H1 (cell line): ENCODE measurements around the gene SHMT1. TPM values are rescaled to one million over a fixed set of nuclear protein-coding genes. Genes with fewer than 3 reads are reported as not detected.

Experiments used
- CTCF ChIA-PET: fragments of 300-600 bp; sonication (Branson Sonifier 250); formaldehyde crosslinking; loops from one replicate; lab custom pipeline; 2021; ENCODE audit not compliant: partially characterized antibody; lab: Charles Lee
- POLR2A ChIA-PET: fragments of 300-600 bp; sonication (Branson Sonifier 250); formaldehyde crosslinking; loops from one replicate; lab custom pipeline; 2021; ENCODE audit warnings: inconsistent platforms; ENCODE audit not compliant: partially characterized antibody; lab: Charles Lee
- DNase-seq, 2 experiments: peaks; one replicate each; pipeline versions ENCODE4 v3.0.0 to v3.0.0-alpha.2; 2010 to 2022; ENCODE audit warnings: low spot score in 2 of 2, low read depth in 1 of 2, mixed read lengths in 1 of 2
- FAIRE-seq: peaks from 2 replicates; lab custom pipeline; 2011; peaks lifted over from hg19 to GRCh38; lab: Jason Lieb, UNC
- H2AFZ ChIP-seq: 2 replicates; pipeline ENCODE4 v1.8.1; 2012; ENCODE audit warnings: low read length, inconsistent platforms
- H2AK5ac ChIP-seq: 2 replicates; pipeline ENCODE4 v1.6.1; 2013; ENCODE audit warnings: low read depth, low read length
- H2BK120ac ChIP-seq: replicated peaks from 2 replicates; pipeline ENCODE3; 2013; ENCODE audit warnings: low read depth, low read length, inconsistent platforms
- H2BK12ac ChIP-seq: 2 replicates; pipeline ENCODE4 v1.6.1; 2013; ENCODE audit warnings: low read depth, low read length
- H2BK15ac ChIP-seq: 2 replicates; pipeline ENCODE4 v1.6.1; 2013; ENCODE audit warnings: low read length
- H2BK20ac ChIP-seq: 2 replicates; pipeline ENCODE4 v1.6.1; 2013; ENCODE audit warnings: low read length
- H2BK5ac ChIP-seq: 2 replicates; pipeline ENCODE4 v1.6.1; 2013; ENCODE audit warnings: low read depth, low read length
- H3K14ac ChIP-seq: 2 replicates; pipeline ENCODE4 v1.6.1; 2013; ENCODE audit warnings: inconsistent platforms; ENCODE audit not compliant: insufficient read length
- H3K18ac ChIP-seq: 2 replicates; pipeline ENCODE4 v1.6.1; 2013; ENCODE audit warnings: low read length; ENCODE audit errors: extremely low read depth
- H3K23ac ChIP-seq: 2 replicates; pipeline ENCODE4 v1.6.1; 2013; ENCODE audit warnings: inconsistent platforms; ENCODE audit not compliant: insufficient read length
- H3K23me2 ChIP-seq: 2 replicates; pipeline ENCODE4 v1.6.1; 2013; ENCODE audit warnings: low read depth, low read length
- H3K27ac ChIP-seq: 2 replicates; pipeline ENCODE4 v1.6.1; 2011; ENCODE audit warnings: low read depth, low read length, inconsistent platforms
- H3K27me3 ChIP-seq, 4 experiments: replicated peaks in 1 of 4; 1 replicate in 1 of 4; 2 replicates in 3 of 4; pipeline versions ENCODE4 v1.6.1 to v1.8.1; 2011 to 2013; ENCODE audit warnings: low read length in 3 of 4, mild to moderate bottlenecking in 3 of 4, inconsistent platforms in 2 of 4, mixed read lengths in 2 of 4, moderate library complexity in 1 of 4; ENCODE audit not compliant: control insufficient read depth in 3 of 4, insufficient read depth in 3 of 4; ENCODE audit errors: extremely low read depth in 1 of 4
- H3K36me3 ChIP-seq, 4 experiments: 2 replicates each; pipeline versions ENCODE4 v1.6.1 to v1.8.1; 2011 to 2013; ENCODE audit warnings: mild to moderate bottlenecking in 4 of 4, low read length in 3 of 4, moderate library complexity in 2 of 4, control low read depth in 1 of 4, inconsistent platforms in 1 of 4; ENCODE audit not compliant: insufficient read depth in 4 of 4, control insufficient read depth in 2 of 4
- H3K4ac ChIP-seq: replicated peaks from 2 replicates; pipeline ENCODE3; 2013; ENCODE audit warnings: low read length, low read depth, mixed read lengths, inconsistent platforms; ENCODE audit not compliant: insufficient read length
- H3K4me1 ChIP-seq, 4 experiments: replicated peaks in 1 of 4; 1 replicate in 1 of 4; 2 replicates in 3 of 4; pipeline versions ENCODE4 v1.6.1 to v1.8.1; 2011 to 2013; ENCODE audit warnings: low read length in 3 of 4, inconsistent platforms in 2 of 4, mixed read lengths in 1 of 4; ENCODE audit not compliant: insufficient read depth in 4 of 4, control insufficient read depth in 3 of 4
- H3K4me2 ChIP-seq, 2 experiments: 2 replicates each; pipeline versions ENCODE4 v1.6.1 to v1.8.1; 2011 to 2013; ENCODE audit warnings: low read depth in 2 of 2, low read length in 2 of 2, control low read depth in 1 of 2, inconsistent platforms in 1 of 2, mild to moderate bottlenecking in 1 of 2; ENCODE audit not compliant: insufficient read depth in 1 of 2
- H3K4me3 ChIP-seq, 4 experiments: fragments of 200-600, 300-600 bp in 1 of 4; sonication (generic), shearing (Covaris generic), sonication (Bioruptor Twin) in 1 of 4; 2 replicates each; pipeline versions ENCODE4 v1.5.1 to v1.8.1; 2011 to 2016; ENCODE audit warnings: low read length in 4 of 4, low read depth in 3 of 4, control low read depth in 2 of 4, inconsistent platforms in 2 of 4, mild to moderate bottlenecking in 2 of 4, mixed read lengths in 1 of 4, moderate library complexity in 1 of 4; ENCODE audit not compliant: insufficient read depth in 2 of 4; ENCODE audit errors: extremely low read depth in 1 of 4
- H3K56ac ChIP-seq: replicated peaks from 2 replicates; pipeline ENCODE3; 2013; ENCODE audit warnings: low read depth, mild to moderate bottlenecking, mixed read lengths, low read length, inconsistent platforms; ENCODE audit not compliant: insufficient read length
- H3K79me1 ChIP-seq: 2 replicates; pipeline ENCODE4 v1.6.1; 2013; ENCODE audit warnings: low read depth, low read length, control low read depth
- H3K79me2 ChIP-seq, 2 experiments: 2 replicates each; pipeline versions ENCODE4 v1.6.1 to v1.8.1; 2012 to 2013; ENCODE audit warnings: low read length in 2 of 2, mild to moderate bottlenecking in 2 of 2, inconsistent platforms in 1 of 2; ENCODE audit not compliant: insufficient read depth in 2 of 2, control insufficient read depth in 1 of 2
- H3K9ac ChIP-seq, 4 experiments: replicated peaks in 1 of 4; 1 replicate in 1 of 4; 2 replicates in 3 of 4; pipeline versions ENCODE4 v1.6.1 to v1.8.1; 2011 to 2013; ENCODE audit warnings: low read depth in 3 of 4, low read length in 3 of 4, control low read depth in 2 of 4, mild to moderate bottlenecking in 2 of 4, moderate library complexity in 2 of 4, inconsistent platforms in 1 of 4; ENCODE audit errors: extremely low read depth in 1 of 4
- H3K9me3 ChIP-seq, 2 experiments: 2 replicates each; pipeline versions ENCODE4 v1.6.1 to v1.8.1; 2012 to 2013; ENCODE audit warnings: mild to moderate bottlenecking in 2 of 2, moderate library complexity in 2 of 2, control low read depth in 1 of 2, inconsistent platforms in 1 of 2, low read depth in 1 of 2, low read length in 1 of 2, mixed read lengths in 1 of 2; ENCODE audit not compliant: insufficient read depth in 2 of 2
- H4K20me1 ChIP-seq, 2 experiments: replicated peaks in 1 of 2; 2 replicates each; pipeline versions ENCODE3 to v1.8.1; 2011 to 2013; ENCODE audit warnings: inconsistent platforms in 2 of 2, low read length in 2 of 2, mild to moderate bottlenecking in 1 of 2; ENCODE audit not compliant: insufficient read depth in 2 of 2, control insufficient read depth in 1 of 2
- H4K5ac ChIP-seq: 2 replicates; pipeline ENCODE4 v1.6.1; 2013; ENCODE audit warnings: low read length, low read depth, mixed read lengths, inconsistent platforms; ENCODE audit not compliant: insufficient read length
- H4K8ac ChIP-seq: 2 replicates; pipeline ENCODE4 v1.8.0; 2013; ENCODE audit warnings: mild to moderate bottlenecking, moderate library complexity, low read length, inconsistent platforms; ENCODE audit not compliant: insufficient read depth; ENCODE audit errors: extremely low read depth
- H4K91ac ChIP-seq: replicated peaks from 2 replicates; pipeline ENCODE3; 2013; ENCODE audit warnings: low read length, mixed read lengths, inconsistent platforms; ENCODE audit not compliant: insufficient read length
- CBX8 ChIP-seq: fragments of 300-800, 300-1000 bp; sonication (generic); IDR thresholded peaks from 2 replicates; pipeline ENCODE4 v1.7.1; 2016; ENCODE audit warnings: low read depth, low read length, borderline replicate concordance
- CTBP2 ChIP-seq: IDR thresholded peaks from 2 replicates; pipeline ENCODE4 v1.7.0; 2011; ENCODE audit warnings: borderline replicate concordance, mild to moderate bottlenecking, moderate library complexity, mixed read lengths, low read length; ENCODE audit not compliant: insufficient read depth, insufficient read length
- CTCF ChIP-seq, 3 experiments: IDR thresholded peaks; 1 replicate in 2 of 3; 2 replicates in 1 of 3; pipeline versions ENCODE4 v1.5.1 to v1.6.1; 2011; ENCODE audit warnings: low read length in 3 of 3, mild to moderate bottlenecking in 3 of 3, inconsistent platforms in 2 of 3, low read depth in 1 of 3, moderate library complexity in 1 of 3; ENCODE audit not compliant: insufficient read depth in 1 of 3; ENCODE audit errors: control extremely low read depth in 1 of 3
- GTF2F1 ChIP-seq: IDR thresholded peaks from 2 replicates; pipeline ENCODE4 v1.6.1; 2012; ENCODE audit warnings: low read depth, low read length, improper control_type of control experiment, borderline replicate concordance
- JUN ChIP-seq: IDR thresholded peaks from 2 replicates; pipeline ENCODE4 v1.6.1; 2011; ENCODE audit warnings: low read depth, mild to moderate bottlenecking, improper control_type of control experiment, low read length
- KDM5A ChIP-seq: fragments of 200-600 bp; IDR thresholded peaks from 2 replicates; pipeline ENCODE4 v1.7.1; 2012; ENCODE audit warnings: mild to moderate bottlenecking, low read length, inconsistent platforms, mixed read lengths
- NRF1 ChIP-seq: IDR thresholded peaks from 2 replicates; pipeline ENCODE4 v1.6.1; 2011; ENCODE audit warnings: mild to moderate bottlenecking, low read depth, low read length, improper control_type of control experiment
- SP4 ChIP-seq: IDR thresholded peaks from 2 replicates; pipeline ENCODE4 v1.6.1; 2012; ENCODE audit warnings: low read length, inconsistent platforms
- TBP ChIP-seq: IDR thresholded peaks from 2 replicates; pipeline ENCODE4 v1.6.1; 2011; ENCODE audit warnings: low read depth, low read length, improper control_type of control experiment
- WGBS, 2 experiments: shearing (Covaris generic) in 1 of 2; methylation state at CpG; one replicate each; pipeline versions ENCODE4 v1.1.6 to v1.1.7; 2013 to 2015; ENCODE audit warnings: low lambda C conversion rate in 2 of 2, mixed read lengths in 2 of 2, inconsistent platforms in 1 of 2, low coverage in 1 of 2, missing lambda C conversion rate in 1 of 2; ENCODE audit not compliant: insufficient replicate concordance in 2 of 2, insufficient coverage in 1 of 2, insufficient read length in 1 of 2; ENCODE audit errors: extremely low coverage in 1 of 2, missing lambda C conversion rate in 1 of 2; 5-methylcytosine and 5-hydroxymethylcytosine counted together
- polyA plus RNA-seq, 7 experiments: library from polyadenylated mRNA; depleted of rRNA in 3 of 7; stranded (reverse) in 5 of 7; unstranded in 2 of 7; fragments of >200 nt in 5 of 7; fragments of 200-250 nt in 2 of 7; gene quantifications; 1 replicate in 5 of 7; 2 replicates in 1 of 7; 4 replicates in 1 of 7; pipeline versions ENCODE4 v1.2.1 to v1.2.3, GENCODE V29; 2011 to 2013; ENCODE audit warnings: missing spikeins in 2 of 7, mixed read lengths in 2 of 7
- total RNA-seq: library from RNA; stranded (reverse); fragmentation: NEBNext Ultra II Directional; extraction: Animal tissue kit (Norgen Biotek cat#: 25700); gene quantifications from 2 replicates; pipeline ENCODE4 v1.2.1, GENCODE V29; 2021
- TF ChIP-seq, protein P1 (sequence below): IDR thresholded peaks from 2 replicates; pipeline ENCODE4 v1.6.1; 2012; ENCODE audit warnings: low read length, inconsistent platforms

Gene SHMT1
- total and polyA plus RNA-seq, 2 of the 8 experiments (the other 6 are each of a cell fraction or from before 2014, with no cell fraction given): 30.7 to 39.3 TPM

- Histone ChIP-seq H3K56ac (no peak overlapping the region), H2BK20ac (no peak overlapping the region), H3K23ac (no peak overlapping the region), H4K8ac (no peak overlapping the region), H2BK120ac (no peak overlapping the region), H3K9ac (no peak overlapping the region), H3K27ac (no peak overlapping the region), H4K5ac (no peak overlapping the region), H3K23me2 (no peaks in the 10 kb centered on the region), H3K14ac (no peak overlapping the region), H3K4ac (no peak overlapping the region), H2BK15ac (no peak overlapping the region), H2BK12ac (no peak overlapping the region), H2AFZ (no peak overlapping the region), H3K4me2 (no peak overlapping the region), H3K79me2 (no peaks in the 10 kb centered on the region), H3K36me3 (no peaks in the 10 kb centered on the region), H2BK5ac (no peak overlapping the region), H4K91ac (no peak overlapping the region), H2AK5ac (no peak overlapping the region), H3K27me3 (no peaks in the 10 kb centered on the region), H3K79me1 (no peaks in the 10 kb centered on the region), H3K4me1 (no peaks in the 10 kb centered on the region), H3K9me3 (peaks cover 0 to 5% of the 10 kb centered on the region in 2 experiments; a peak in 1 of 4 replicates), H3K4me3 (no peak overlapping the region), H3K18ac (no peak overlapping the region), H4K20me1 (no peaks in the 10 kb centered on the region)
- 91% methylated on average over 7 of the region's 7 CpGs; no CpG with 5 or more reads in 1 of the 2 experiments for WGBS, 2 experiments
- no peak for DNase-seq
- POLR2A ChIA-PET: interaction anchor here (1.3 kb wide), 1 partner anchor 9 kb away, joined by 3 read pairs; no protein-coding TSS in a partner anchor
- FAIRE-seq: no peak
- CTCF ChIA-PET: interaction anchor here (0.6 kb wide), 1 partner anchor 226 kb away, joined by 3 read pairs; no protein-coding TSS in a partner anchor
- TF ChIP-seq CTBP2 (no peak), NRF1 (no peak), CBX8 (no peak), SP4 (no peak), GTF2F1 (no peak), KDM5A (no peak), JUN (no peak), TBP (no peak), CTCF (IDR thresholded peaks at IDR 0.05; ENCODE audit: control extremely low read depth in 1 of 3, insufficient read depth in 1 of 3, low read depth in 1 of 3, low read length in 3 of 3) (no peak)
- TF ChIP-seq, protein P1, sequence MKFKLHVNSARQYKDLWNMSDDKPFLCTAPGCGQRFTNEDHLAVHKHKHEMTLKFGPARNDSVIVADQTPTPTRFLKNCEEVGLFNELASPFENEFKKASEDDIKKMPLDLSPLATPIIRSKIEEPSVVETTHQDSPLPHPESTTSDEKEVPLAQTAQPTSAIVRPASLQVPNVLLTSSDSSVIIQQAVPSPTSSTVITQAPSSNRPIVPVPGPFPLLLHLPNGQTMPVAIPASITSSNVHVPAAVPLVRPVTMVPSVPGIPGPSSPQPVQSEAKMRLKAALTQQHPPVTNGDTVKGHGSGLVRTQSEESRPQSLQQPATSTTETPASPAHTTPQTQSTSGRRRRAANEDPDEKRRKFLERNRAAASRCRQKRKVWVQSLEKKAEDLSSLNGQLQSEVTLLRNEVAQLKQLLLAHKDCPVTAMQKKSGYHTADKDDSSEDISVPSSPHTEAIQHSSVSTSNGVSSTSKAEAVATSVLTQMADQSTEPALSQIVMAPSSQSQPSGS: no peak
These were observed 10.9 kb upstream of the SHMT1 start for GRCh38 chr17:18374216-18374615.
